ENCODE results near the gene SYCE3.

DNA sequence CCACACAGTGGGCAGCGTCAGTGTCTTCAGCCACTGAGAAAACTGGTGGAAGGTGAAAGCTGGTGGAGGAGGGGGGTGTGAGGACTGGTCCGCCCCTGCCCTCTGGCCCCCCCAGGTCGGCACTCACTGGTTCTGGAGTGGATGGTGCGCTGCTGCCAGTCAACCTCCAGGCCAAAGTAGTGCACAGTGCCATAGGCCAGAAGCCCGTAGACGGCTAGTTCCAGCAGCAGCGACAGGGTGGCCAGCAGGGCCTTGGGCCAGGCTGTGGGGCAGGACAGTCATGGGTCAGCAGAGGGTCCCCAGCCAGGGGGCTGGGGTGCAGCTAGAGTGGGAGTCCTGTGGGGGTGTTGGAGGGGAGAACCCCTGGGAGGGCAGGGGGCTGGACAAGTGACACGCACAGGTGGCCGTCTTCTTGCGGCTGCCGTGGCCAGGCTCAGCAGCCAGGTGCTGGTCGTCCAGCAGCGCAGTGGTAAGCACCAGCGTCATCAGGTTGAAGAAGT is 57.4 kb downstream of the SYCE3 start:
- TF ChIP-seq, protein P1, sequence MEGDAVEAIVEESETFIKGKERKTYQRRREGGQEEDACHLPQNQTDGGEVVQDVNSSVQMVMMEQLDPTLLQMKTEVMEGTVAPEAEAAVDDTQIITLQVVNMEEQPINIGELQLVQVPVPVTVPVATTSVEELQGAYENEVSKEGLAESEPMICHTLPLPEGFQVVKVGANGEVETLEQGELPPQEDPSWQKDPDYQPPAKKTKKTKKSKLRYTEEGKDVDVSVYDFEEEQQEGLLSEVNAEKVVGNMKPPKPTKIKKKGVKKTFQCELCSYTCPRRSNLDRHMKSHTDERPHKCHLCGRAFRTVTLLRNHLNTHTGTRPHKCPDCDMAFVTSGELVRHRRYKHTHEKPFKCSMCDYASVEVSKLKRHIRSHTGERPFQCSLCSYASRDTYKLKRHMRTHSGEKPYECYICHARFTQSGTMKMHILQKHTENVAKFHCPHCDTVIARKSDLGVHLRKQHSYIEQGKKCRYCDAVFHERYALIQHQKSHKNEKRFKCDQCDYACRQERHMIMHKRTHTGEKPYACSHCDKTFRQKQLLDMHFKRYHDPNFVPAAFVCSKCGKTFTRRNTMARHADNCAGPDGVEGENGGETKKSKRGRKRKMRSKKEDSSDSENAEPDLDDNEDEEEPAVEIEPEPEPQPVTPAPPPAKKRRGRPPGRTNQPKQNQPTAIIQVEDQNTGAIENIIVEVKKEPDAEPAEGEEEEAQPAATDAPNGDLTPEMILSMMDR (tag by site-specific recombination; IDR thresholded peaks at IDR 0.05): no peak
- TF ChIP-seq, protein P2, sequence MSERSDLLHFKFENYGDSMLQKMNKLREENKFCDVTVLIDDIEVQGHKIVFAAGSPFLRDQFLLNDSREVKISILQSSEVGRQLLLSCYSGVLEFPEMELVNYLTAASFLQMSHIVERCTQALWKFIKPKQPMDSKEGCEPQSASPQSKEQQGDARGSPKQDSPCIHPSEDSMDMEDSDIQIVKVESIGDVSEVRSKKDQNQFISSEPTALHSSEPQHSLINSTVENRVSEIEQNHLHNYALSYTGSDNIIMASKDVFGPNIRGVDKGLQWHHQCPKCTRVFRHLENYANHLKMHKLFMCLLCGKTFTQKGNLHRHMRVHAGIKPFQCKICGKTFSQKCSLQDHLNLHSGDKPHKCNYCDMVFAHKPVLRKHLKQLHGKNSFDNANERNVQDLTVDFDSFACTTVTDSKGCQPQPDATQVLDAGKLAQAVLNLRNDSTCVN (tag by site-specific recombination; optimal IDR thresholded peaks at IDR 0.05): no peak
- TF ChIP-seq SALL2 (tag by site-specific recombination; IDR thresholded peaks at IDR 0.05; ENCODE audit: borderline replicate concordance) (no peak), ZNF660 (tag by site-specific recombination; IDR thresholded peaks at IDR 0.05) (no peak)
